Activated naive CD8-positive, alpha-beta T cell treated with anti-CD3 and anti-CD28 coated beads, Interleukin-2, amount 10 ng/mL, durations not matched to agents 7 days and 5 days (primary cell): Measurements from ENCODE around the gene MMP13. TPM values are rescaled to one million over a fixed set of nuclear protein-coding genes. Genes with fewer than 3 reads are reported as not detected.

Source experiments
- ATAC-seq: fragments of 150-1000 bp; cut with Tn5 transposase; one replicate; pipeline ENCODE4 v1.10.0; 2021; ENCODE audit warnings: low read depth, moderate library complexity
- POLR2A ChIA-PET: fragments of 350-600 bp; sonication (Branson Sonifier 250); formaldehyde crosslinking; loops from one replicate; lab custom pipeline; 2021; ENCODE audit warnings: antibody characterized with exemption; lab: Charles Lee
- DNase-seq: peaks from one replicate; pipeline ENCODE4 v3.0.0; 2021
- H3K27ac Mint-ChIP-seq: one replicate; pipeline ENCODE4 v1.8.0; 2022; ENCODE audit warnings: mild to moderate bottlenecking, mixed read lengths
- H3K27me3 Mint-ChIP-seq: one replicate; pipeline ENCODE4 v1.8.0; 2022; ENCODE audit warnings: mild to moderate bottlenecking, moderate library complexity, mixed read lengths
- H3K36me3 Mint-ChIP-seq: one replicate; pipeline ENCODE4 v1.8.0; 2021; ENCODE audit warnings: mild to moderate bottlenecking, mixed read lengths
- H3K4me1 Mint-ChIP-seq: one replicate; pipeline ENCODE4 v1.8.0; 2021; ENCODE audit warnings: mixed read lengths
- H3K4me3 Mint-ChIP-seq: one replicate; pipeline ENCODE4 v1.8.0; 2022; ENCODE audit warnings: mild to moderate bottlenecking, moderate library complexity, mixed read lengths
- H3K9me3 Mint-ChIP-seq: one replicate; pipeline ENCODE4 v1.8.0; 2021; ENCODE audit warnings: mixed read lengths
- total RNA-seq, 2 experiments: library from RNA; stranded (reverse); gene quantifications; one replicate each; pipeline ENCODE4 v1.2.3, GENCODE V29; 2021

MMP13 gene
- total RNA-seq, 2 experiments from 2014 or later, result not detected

- peaks cover 4% of the 10 kb centered on the region for H3K27me3 Mint-ChIP-seq
- H3K27ac Mint-ChIP-seq, result no peak overlapping the region
- H3K4me1 Mint-ChIP-seq, result no peaks in the 10 kb centered on the region
- H3K9me3 Mint-ChIP-seq, result no peaks in the 10 kb centered on the region
- no peak overlapping the region for H3K4me3 Mint-ChIP-seq
- ATAC-seq (no peak), DNase-seq (no peak)
- no peaks in the 10 kb centered on the region for H3K36me3 Mint-ChIP-seq
- POLR2A ChIA-PET, result no interaction called here
These were observed 26.4 kb downstream of the MMP13 start for GRCh38 chr11:102929166-102929565.

- Mint-ChIP-seq H3K9me3 (no peaks in the 10 kb centered on the region), H3K4me1 (no peaks in the 10 kb centered on the region), H3K27ac (no peak overlapping the region), H3K27me3 (peaks cover 4% of the 10 kb centered on the region), H3K4me3 (no peak overlapping the region), H3K36me3 (no peaks in the 10 kb centered on the region)
- DNase-seq (no peak), ATAC-seq (no peak)
- POLR2A ChIA-PET, result no interaction called here
These were observed 27.3 kb downstream of the MMP13 start for GRCh38 chr11:102928247-102928646.

DNA sequence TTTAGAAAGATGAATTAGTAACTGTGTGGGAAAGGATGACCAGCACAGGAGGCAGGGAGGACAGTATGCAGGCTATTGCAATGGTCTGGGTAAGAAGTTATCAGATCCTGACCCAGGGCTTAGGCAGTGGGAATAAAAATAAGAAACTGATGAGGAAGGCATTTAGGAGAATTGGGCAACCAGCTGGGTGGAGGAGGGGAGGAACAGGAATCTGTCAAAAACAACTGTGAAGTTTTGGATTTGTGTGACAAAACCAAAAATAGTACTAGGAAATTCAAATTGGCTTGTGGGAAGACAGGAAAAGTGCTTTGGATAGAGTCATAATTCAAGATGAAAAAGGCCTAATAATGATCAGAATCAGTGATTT, 27.9 kb downstream of the MMP13 start:
- no peak for ATAC-seq
- Mint-ChIP-seq H3K36me3 (no peaks in the 10 kb centered on the region), H3K4me3 (no peak overlapping the region), H3K4me1 (no peaks in the 10 kb centered on the region), H3K9me3 (no peaks in the 10 kb centered on the region), H3K27ac (no peak overlapping the region), H3K27me3 (peaks cover 4% of the 10 kb centered on the region)
- POLR2A ChIA-PET, result no interaction called here
- DNase-seq, result no peak

DNA sequence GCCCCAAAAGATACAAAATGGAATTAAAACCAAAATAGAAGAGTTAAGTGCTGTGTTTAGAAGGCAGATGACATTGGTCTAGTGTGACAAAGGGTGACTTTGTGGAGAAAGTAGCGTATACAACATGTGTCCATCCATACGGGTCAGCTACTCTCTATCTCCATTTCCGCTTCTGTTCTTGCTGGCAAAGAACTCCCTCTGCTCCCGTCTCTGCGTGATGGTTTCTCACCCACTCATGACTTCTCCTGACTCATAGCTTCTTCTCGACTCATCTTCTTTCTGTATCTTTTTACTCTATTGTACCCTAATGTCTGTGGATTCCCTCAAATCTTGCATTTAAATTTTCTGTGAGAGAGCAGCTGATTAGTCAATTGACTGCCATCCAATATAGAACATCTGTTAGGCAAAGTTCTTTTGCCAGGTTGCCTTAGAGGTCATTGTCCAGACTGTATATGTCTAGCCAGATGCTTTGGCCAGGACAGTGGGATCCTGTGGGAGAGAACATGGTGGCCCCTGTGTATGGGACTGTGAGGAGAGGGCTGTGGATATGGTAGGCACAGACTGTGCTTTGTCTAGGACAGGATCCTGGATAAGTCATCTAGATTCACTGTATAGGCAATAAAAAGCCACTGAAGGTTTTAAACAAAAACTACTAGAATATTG, 28.4 kb downstream of the MMP13 start:
- Mint-ChIP-seq H3K36me3 (no peaks in the 10 kb centered on the region), H3K4me1 (no peaks in the 10 kb centered on the region), H3K9me3 (no peaks in the 10 kb centered on the region), H3K27ac (no peak overlapping the region), H3K4me3 (no peak overlapping the region), H3K27me3 (peaks cover 4% of the 10 kb centered on the region)
- no peak for DNase-seq
- ATAC-seq, result no peak
- POLR2A ChIA-PET, result no interaction called here

DNA sequence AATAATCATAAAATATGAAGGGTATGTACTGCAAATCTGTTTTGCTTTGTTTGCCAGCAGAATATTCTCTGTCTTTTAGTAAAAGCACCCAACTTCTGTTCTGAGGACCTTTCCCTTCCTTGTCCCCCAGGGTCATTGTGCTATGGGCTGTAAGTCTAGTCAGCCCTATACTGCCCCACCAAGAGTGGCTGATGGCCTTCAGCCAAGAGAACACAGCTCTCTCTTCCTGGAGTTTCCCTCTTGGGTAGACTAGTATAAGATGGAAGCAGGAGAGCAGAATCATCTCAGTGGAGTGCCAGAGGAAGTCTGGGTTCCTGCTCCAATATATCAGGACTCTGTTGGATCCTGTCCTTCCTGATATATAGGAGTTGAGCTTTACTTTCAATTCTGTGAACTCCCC, 29.0 kb downstream of the MMP13 start:
- ATAC-seq, result no peak
- Mint-ChIP-seq H3K27me3 (peaks cover 4% of the 10 kb centered on the region), H3K4me3 (no peak overlapping the region), H3K4me1 (no peaks in the 10 kb centered on the region), H3K9me3 (no peaks in the 10 kb centered on the region), H3K36me3 (no peaks in the 10 kb centered on the region), H3K27ac (no peak overlapping the region)
- no peak for DNase-seq
- POLR2A ChIA-PET, result no interaction called here

DNA sequence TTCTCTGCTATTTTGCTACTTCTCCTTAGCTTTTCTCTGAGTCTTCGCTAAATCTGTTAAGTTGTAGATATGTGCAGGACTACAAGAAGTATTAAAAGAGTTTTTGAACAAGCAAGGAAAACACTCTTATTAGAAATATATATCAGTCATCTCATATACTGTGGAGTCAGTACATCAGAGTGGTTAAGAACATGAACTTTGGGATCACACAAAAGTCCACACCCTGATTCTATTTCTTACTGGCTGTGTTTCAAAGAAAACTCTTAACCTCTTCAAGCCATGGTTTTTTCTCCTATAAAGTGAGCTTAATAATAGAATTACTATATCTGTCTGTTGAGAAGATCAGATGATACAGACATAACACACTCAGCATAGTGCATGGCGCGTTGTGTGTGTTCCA, 29.5 kb downstream of the MMP13 start:
- H3K36me3 Mint-ChIP-seq, result no peaks in the 10 kb centered on the region
- H3K27me3 Mint-ChIP-seq, result peaks cover 4% of the 10 kb centered on the region
- H3K4me3 Mint-ChIP-seq, result no peak overlapping the region
- no peak overlapping the region for H3K27ac Mint-ChIP-seq
- H3K4me1 Mint-ChIP-seq, result no peaks in the 10 kb centered on the region
- ATAC-seq, result no peak
- DNase-seq, result no peak
- no peaks in the 10 kb centered on the region for H3K9me3 Mint-ChIP-seq
- POLR2A ChIA-PET, result no interaction called here

- Mint-ChIP-seq H3K4me3 (no peak overlapping the region), H3K4me1 (peaks cover 4% of the 10 kb centered on the region), H3K27ac (no peak overlapping the region), H3K27me3 (peaks cover 4% of the 10 kb centered on the region), H3K9me3 (no peaks in the 10 kb centered on the region), H3K36me3 (no peaks in the 10 kb centered on the region)
- POLR2A ChIA-PET, result no interaction called here
- no peak for ATAC-seq
- DNase-seq, result no peak
These were observed 30.6 kb downstream of the MMP13 start for GRCh38 chr11:102924851-102925380.

- POLR2A ChIA-PET, result no interaction called here
- Mint-ChIP-seq H3K4me1 (peaks cover 5% of the 10 kb centered on the region), H3K36me3 (no peaks in the 10 kb centered on the region), H3K27ac (no peak overlapping the region), H3K9me3 (no peaks in the 10 kb centered on the region), H3K27me3 (peaks cover 9% of the 10 kb centered on the region), H3K4me3 (no peak overlapping the region)
- ATAC-seq (no peak), DNase-seq (no peak)
These were observed 33.8 kb downstream of the MMP13 start for GRCh38 chr11:102921587-102922220.

GRCh38 chr11:102920118-102920684, 35.3 kb downstream of the MMP13 start:
- no peaks in the 10 kb centered on the region for H3K36me3 Mint-ChIP-seq
- ATAC-seq, result no peak
- peak overlapping the region; percentile 21 for H3K4me3 Mint-ChIP-seq
- POLR2A ChIA-PET, result no interaction called here
- peaks cover 9% of the 10 kb centered on the region for H3K27me3 Mint-ChIP-seq
- H3K9me3 Mint-ChIP-seq, result no peaks in the 10 kb centered on the region
- H3K27ac Mint-ChIP-seq, result no peak overlapping the region
- DNase-seq, result no peak
- H3K4me1 Mint-ChIP-seq, result peaks cover 5% of the 10 kb centered on the region

GRCh38 chr11:102915044-102915375, 40.5 kb downstream of the MMP13 start:
- H3K27me3 Mint-ChIP-seq, result peaks cover 15% of the 10 kb centered on the region
- no peak overlapping the region for H3K27ac Mint-ChIP-seq
- H3K4me1 Mint-ChIP-seq, result peaks cover 2% of the 10 kb centered on the region
- POLR2A ChIA-PET, result no interaction called here
- no peak overlapping the region for H3K4me3 Mint-ChIP-seq
- H3K9me3 Mint-ChIP-seq, result no peaks in the 10 kb centered on the region
- DNase-seq, result no peak
- no peaks in the 10 kb centered on the region for H3K36me3 Mint-ChIP-seq
- no peak for ATAC-seq

GRCh38 chr11:102914238-102915043, 41.1 kb downstream of the MMP13 start:
- Mint-ChIP-seq H3K27ac (no peak overlapping the region), H3K36me3 (no peaks in the 10 kb centered on the region), H3K4me1 (no peaks in the 10 kb centered on the region), H3K27me3 (peaks cover 12% of the 10 kb centered on the region), H3K4me3 (no peak overlapping the region), H3K9me3 (no peaks in the 10 kb centered on the region)
- POLR2A ChIA-PET, result no interaction called here
- no peak for DNase-seq
- no peak for ATAC-seq

GRCh38 chr11:102912482-102912830, 43.1 kb downstream of the MMP13 start:
- H3K27me3 Mint-ChIP-seq, result peaks cover 12% of the 10 kb centered on the region
- no peaks in the 10 kb centered on the region for H3K4me1 Mint-ChIP-seq
- no peak overlapping the region for H3K27ac Mint-ChIP-seq
- ATAC-seq, result no peak
- no peak for DNase-seq
- no peaks in the 10 kb centered on the region for H3K36me3 Mint-ChIP-seq
- no peak overlapping the region for H3K4me3 Mint-ChIP-seq
- no peaks in the 10 kb centered on the region for H3K9me3 Mint-ChIP-seq
- POLR2A ChIA-PET, result no interaction called here

- no peaks in the 10 kb centered on the region for H3K9me3 Mint-ChIP-seq
- DNase-seq (no peak), ATAC-seq (no peak)
- H3K27me3 Mint-ChIP-seq, result peaks cover 12% of the 10 kb centered on the region
- no peak overlapping the region for H3K27ac Mint-ChIP-seq
- no peak overlapping the region for H3K4me3 Mint-ChIP-seq
- H3K4me1 Mint-ChIP-seq, result no peaks in the 10 kb centered on the region
- POLR2A ChIA-PET, result no interaction called here
- H3K36me3 Mint-ChIP-seq, result no peaks in the 10 kb centered on the region
These were observed 43.6 kb downstream of the MMP13 start for GRCh38 chr11:102911758-102912481.
